ENCODE measurements around the gene VSIG8.
"Not testable (repeated sequence)": the region's sequence is repeated elsewhere in the genome, so short reads cannot be mapped to it uniquely, and the experiment has no call there.

Gene VSIG8, protein sequence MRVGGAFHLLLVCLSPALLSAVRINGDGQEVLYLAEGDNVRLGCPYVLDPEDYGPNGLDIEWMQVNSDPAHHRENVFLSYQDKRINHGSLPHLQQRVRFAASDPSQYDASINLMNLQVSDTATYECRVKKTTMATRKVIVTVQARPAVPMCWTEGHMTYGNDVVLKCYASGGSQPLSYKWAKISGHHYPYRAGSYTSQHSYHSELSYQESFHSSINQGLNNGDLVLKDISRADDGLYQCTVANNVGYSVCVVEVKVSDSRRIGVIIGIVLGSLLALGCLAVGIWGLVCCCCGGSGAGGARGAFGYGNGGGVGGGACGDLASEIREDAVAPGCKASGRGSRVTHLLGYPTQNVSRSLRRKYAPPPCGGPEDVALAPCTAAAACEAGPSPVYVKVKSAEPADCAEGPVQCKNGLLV

DNA sequence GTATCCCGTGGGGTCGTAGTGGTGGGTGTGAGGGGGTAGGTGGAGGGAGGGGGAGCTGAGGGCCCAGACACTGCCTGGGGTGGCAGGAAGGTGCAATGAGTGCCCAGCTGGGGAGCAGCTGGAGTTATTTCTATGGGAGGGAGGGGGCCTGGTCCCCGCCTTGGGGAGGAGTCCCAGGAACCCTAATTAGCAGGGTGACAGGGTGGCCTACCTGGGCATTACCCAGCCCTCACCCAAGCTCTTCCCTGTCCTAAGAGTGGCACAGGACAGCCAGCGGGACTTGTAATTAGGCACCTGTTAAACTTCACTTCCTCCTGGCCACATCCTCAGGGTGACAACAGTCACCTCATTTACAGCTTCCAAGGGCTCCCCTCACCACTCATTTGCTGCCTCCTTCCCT is at the start of gene VSIG8:
TSS of gene VSIG8 (minus strand) at position 101 of the 400 bp plus-strand sequence. CDS start 136 bp downstream, outside the sequence.
- in situ Hi-C loops (cut with MboI; ENCODE audit: low sequenced_read_pairs) = no loop called here

DNA sequence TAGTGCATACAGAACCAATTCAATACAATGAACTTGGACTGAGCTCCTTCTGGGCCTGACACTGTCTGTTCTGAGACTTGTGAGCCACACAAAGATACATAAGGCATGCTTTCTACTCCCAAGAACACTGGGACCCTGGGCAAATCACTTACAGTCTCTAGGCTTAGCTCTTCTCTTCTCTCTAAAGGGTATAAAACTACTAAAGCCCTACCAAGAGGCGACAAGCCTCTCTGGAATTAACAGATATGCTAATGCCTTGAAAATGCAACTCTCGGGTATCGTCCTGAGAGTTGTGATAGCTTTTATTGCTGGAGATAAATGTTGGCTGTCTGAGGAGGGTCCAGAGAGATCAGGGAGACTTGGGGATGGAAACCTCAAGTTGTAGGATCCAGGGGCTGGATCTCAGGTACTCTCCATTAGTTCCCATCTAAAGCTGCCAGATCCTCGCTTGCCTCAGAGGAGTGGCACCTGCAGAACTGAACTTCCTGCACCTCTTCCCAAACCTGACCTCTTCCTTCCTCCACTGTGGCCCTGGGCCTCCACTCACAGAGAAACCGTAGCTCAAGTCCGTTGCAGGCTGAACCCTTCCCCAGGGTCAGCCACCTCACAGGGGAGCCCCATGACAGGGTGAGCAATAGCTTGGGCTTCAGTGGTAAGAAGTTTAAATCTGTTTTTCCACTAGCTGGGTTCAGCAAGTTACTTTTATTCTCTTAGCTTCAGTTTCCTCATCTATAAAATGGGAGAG is 49.0 kb upstream of the VSIG8 start:
- in situ Hi-C loops (cut with MboI; ENCODE audit: low sequenced_read_pairs) = no loop called here

DNA sequence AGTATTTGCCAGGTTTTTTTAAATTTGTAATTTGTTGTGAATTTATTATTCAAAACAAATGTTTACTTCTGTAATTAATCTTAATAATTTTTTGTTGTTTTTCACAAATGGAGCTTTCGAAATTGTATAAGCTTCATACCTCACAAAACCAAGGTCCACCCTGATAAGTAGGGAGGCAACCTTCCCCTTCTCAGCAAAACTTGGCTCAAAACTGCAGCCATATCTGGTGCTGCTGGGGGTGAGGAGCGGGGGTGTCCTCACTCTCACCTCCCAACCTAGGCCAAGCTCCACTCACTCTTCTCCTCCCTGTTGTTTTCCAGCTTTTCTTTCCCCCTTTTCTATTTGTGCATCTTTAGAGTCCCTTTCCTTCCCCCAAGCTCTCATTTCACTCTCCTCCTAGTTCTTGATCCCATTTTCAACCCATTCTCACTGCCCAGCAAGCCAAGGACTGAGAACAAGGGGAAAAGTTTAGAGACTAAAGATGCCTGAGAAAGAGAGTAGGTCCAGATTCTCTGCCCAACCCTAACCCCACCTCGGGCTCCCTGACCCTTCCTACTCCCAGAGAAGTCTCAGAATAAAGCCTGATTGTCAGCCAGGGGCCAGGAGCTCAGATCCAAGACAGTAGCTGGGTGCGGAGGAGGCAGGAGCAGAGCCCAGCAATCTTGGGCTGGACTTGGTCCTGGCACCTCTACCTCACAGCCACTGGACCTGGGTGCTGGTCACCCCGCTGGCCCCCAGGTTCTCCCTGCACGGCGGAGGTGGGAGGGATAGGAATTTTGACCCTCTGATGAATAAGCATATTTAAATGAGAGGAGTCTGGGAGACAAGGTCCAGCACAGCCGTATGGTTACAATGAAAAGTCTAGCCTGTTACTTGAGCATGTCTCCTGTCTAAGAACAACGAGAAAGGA is 45.8 kb upstream of the VSIG8 start:
- in situ Hi-C loops (cut with MboI; ENCODE audit: low sequenced_read_pairs) = no loop called here

DNA sequence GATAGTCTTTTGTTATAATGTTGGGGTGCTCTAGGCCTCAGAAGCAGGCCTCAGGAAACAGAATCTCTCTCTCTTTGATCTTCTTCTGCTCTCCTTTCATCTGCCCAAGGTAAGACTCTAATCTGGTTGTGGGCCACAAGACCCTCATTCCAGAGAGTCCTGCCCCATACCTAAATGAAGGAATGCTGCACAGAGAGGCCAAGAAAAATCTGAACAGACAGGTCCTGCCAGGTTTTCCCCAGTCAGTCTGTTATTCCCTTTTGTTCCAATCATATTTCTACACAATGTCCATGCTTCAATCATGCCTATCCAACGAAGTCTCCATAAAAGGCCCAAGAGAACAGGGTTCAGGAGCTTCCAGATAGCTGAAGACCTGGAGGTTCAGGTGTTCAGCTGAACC is 44.5 kb upstream of the VSIG8 start:
- in situ Hi-C loops (cut with MboI; ENCODE audit: low sequenced_read_pairs) = no loop called here

DNA sequence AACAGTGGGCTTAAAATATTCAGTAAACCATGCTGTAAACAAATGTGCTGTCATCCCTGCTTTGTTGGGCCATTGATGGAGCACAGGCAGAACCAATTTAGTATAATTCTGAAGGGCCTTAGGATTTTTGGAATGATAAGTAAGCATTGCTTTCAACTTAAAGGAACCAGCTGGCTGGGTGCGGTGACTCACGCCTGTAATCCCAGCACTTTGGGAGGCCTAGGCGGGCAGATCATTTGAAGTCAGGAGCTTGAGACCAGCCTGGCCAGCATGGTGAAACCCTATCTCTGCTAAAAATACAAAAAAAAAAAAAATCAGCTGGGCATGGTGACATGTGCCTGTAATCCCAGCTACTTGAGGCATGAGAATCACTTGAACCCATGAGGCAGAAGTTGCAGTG is 41.6 kb upstream of the VSIG8 start:
- in situ Hi-C loops (cut with MboI; ENCODE audit: low sequenced_read_pairs) = not testable (repeated sequence)

DNA sequence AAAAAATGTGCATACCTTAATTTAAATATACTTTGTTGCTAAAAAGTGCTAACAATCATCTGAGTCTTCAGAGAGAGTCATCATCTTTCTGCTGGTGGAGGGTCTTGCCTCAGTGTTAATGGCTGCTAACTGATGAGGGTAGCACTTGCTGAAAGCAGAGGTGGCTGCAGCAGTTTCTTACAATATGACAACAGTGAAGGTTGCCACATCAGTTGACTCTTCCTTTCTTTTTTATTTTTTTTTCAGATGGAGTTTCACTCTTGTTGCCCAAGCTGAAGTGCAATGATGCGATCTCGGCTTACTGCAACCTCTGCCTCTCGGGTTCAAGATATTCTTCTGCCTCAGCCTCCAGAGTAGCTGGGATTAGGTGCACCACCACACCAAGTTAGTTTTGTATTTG is 40.1 kb upstream of the VSIG8 start:
- in situ Hi-C loops (cut with MboI; ENCODE audit: low sequenced_read_pairs) = no loop called here

DNA sequence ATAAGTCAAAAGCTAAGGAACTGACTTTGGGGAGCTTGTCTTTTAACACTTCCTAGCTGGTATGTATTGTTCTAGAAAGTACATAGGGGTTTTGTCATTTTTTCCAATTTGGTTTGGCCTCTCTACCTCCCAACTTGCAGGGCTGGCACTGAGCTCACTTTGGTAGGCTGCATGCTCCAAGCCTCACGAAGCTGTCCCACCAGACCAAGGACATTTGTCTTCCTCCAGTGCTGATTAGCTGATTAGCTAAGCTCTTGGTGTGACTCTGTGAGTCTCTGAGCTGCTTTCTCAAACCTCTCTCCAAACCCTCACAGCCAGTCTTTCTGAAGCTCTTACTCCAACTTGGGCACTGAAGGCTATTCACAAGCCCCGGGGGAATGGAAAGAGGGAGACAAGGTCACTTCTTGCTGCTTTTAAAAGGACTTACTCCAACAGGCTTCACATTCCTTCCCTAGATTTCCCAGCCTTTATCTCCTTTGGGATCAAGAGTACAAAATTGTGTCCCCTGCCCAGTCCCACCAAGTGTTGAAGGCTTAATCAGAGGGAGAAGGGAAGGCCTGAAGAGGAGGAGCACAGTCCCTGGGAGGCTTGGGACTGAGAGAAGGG is 38.4 kb upstream of the VSIG8 start:
- in situ Hi-C loops (cut with MboI; ENCODE audit: low sequenced_read_pairs) = no loop called here

DNA sequence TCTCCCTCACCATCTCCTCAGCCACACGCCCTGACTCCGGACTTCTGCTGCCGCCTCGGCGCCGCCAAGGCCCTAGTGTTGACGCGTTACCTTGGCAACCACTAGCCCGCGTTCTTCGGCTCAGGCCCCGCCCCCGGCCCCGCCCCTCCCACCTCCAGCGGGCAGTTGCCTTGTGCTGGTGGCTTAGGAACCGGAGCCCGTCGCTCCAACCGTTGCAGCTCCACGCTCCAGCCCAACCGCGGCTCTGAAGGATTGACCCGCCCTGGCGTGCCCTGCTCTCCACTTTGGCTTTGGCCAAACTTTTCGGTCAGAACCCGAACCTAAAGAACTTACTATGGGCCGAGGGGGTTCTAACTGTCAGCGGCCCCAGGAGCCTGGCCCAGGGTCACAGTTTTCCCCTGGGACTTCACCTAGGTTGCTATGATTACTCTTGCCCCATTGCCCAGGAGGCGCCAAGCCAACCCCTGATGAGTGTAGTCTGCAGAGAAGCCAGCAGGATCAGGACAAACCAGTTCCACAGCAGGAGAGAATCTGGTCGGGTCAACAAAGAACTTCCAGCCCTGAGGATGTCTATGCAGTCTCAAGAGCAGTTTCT is 37.7 kb upstream of the VSIG8 start, which contains the start of gene CFAP45:
TSS of gene CFAP45 (minus strand) at position 80 of the 595 bp plus-strand sequence. CDS start at position 13, 67 bp downstream.
- in situ Hi-C loops (cut with MboI; ENCODE audit: low sequenced_read_pairs) = no loop called here

DNA sequence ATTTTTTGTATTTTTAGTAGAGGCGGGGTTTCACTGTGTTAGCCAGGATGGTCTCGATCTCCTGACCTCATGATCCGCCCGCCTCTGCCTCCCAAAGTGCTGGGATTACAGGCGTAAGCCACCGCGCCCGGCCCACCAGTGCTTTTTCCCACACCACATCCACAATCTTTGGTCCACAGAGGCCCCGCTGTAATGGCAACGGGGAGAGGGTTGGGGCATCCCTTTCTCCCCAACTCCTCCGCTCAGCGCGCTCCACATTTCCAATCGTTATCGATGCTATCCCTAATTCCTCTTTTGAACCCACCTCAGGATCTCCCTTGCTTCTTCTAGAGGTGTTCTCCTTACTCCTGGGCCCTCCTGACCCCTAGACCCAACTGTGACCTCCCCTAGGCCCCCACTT is 37.2 kb upstream of the VSIG8 start:
- in situ Hi-C loops (cut with MboI; ENCODE audit: low sequenced_read_pairs) = not testable (repeated sequence)

DNA sequence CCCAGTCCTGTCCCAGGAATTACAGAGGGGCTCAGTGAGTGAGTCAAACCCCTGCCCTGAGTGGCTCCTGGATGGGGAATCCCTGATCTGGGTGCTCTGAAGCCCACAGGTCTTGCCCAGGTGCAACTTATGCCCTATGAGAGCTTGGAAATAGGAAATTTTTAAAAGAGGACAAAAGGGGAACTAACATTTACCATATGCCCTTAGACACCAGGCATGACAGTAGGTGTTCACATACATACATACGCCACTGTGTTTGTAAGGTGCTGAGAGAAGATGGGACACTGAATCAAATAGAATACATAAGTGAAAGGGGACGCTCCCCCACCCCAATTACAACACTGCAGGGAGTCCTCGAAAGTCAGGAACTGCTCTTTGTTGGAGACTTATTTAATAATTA is 36.1 kb upstream of the VSIG8 start:
- in situ Hi-C loops (cut with MboI; ENCODE audit: low sequenced_read_pairs) = no loop called here

DNA sequence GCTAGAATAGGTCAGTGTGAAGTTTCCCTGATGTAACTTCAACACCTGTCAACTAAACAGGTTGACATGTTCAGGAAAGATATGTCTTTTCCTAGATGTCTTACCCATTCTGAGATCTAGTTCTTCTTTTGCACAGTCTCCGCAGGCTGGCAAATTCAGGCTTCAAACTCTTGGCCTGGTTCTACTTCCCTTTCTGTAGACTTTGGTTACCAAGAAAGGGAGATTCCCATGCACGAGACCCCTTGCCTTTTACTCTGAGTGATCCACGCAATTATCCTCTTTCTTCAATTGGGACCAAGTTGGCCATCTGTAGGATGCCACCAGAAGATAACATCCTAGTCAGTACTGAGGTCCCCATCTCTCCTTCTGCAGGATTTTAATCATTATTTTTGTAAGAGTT is 35.5 kb upstream of the VSIG8 start:
- in situ Hi-C loops (cut with MboI; ENCODE audit: low sequenced_read_pairs) = no loop called here

DNA sequence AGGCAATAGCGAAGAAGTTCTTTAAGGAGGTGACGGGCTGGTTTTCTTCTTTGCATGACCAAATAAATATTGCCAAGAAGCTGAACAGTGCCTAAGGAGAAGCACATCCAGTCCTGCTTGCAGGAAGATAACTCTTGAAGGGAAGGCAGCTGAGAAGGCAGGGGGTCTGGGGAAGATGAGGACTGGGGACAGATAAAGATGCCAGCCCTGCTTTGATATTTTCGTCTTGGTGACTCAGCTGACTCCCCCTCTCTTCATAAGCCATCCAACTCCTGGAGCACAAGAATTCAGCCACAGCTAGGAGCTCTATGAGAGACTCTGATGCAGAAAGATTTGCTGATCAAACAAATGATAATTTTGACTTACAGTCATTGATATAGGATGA is 34.1 kb upstream of the VSIG8 start:
- in situ Hi-C loops (cut with MboI; ENCODE audit: low sequenced_read_pairs) = no loop called here

DNA sequence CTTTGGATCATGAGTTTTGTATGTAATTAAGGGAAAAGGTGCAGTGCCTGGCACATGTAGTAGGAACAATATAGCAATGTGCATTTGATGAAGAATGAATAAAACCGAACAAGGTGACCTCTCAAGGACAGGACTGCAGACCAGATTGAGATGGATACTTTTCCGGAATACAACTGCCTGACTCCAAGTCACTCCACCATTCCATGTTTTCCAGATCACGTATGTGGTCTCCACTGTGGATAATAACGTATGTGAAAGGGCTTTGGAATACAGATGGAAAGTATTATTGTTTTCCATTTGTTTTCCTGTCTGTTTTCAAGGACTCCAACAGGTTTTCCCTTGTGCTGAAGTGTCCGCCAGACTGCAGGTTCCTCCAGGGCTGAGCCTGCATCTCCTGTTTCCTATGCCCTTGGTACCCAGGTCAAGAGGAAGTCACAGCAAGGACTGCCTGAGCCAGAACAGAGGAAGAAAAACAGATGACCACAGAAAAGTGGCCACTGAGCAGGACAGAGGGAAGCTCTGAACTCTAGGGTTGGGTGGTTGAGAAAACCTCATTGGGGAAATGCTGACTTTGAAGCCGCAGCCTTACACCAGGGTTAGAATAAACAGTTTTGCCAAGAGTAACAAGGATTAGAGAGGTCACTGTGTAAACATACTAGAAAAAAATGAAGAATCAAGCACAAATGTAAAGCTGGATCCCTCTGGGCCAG is 33.5 kb upstream of the VSIG8 start:
- in situ Hi-C loops (cut with MboI; ENCODE audit: low sequenced_read_pairs) = no loop called here

DNA sequence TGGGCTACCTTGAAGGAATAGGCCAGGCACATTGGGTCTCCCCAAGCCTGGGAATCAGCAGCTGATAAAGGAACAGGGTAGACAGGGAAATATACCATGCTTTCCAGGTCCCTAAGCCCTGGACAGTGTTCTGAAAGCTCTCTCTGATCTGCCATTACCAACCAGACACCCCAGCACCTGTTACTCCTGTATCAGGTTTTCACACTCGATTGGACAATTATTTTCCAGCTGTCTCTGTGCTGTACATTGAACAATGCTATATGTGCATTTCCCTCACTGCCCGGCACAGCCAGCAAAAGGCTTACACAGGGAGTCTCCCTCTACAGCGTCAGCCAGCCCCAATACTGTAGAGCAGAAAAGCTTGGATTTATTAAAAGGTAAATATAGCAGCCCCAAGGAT is 32.8 kb upstream of the VSIG8 start:
- in situ Hi-C loops (cut with MboI; ENCODE audit: low sequenced_read_pairs) = no loop called here

DNA sequence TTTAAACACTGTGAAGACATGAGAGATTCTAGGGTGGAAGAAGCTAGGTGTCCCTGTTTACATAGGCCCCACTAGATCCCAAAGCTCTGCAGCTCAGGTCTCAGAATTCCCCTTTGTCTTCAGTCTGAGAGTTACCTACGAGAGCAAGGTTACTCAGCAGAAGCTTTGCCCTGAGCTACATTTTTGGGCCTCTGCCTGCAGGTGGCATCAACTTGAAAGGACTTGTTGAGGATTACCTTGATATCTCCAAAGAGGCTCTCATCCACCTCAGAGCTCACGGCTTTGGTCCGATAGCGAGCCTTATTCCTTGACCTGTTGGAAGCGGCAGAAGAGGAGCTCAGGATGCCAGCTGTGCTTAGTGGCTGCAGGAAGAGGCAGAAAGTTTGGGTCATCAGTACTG is 30.5 kb upstream of the VSIG8 start:
- in situ Hi-C loops (cut with MboI; ENCODE audit: low sequenced_read_pairs) = no loop called here

DNA sequence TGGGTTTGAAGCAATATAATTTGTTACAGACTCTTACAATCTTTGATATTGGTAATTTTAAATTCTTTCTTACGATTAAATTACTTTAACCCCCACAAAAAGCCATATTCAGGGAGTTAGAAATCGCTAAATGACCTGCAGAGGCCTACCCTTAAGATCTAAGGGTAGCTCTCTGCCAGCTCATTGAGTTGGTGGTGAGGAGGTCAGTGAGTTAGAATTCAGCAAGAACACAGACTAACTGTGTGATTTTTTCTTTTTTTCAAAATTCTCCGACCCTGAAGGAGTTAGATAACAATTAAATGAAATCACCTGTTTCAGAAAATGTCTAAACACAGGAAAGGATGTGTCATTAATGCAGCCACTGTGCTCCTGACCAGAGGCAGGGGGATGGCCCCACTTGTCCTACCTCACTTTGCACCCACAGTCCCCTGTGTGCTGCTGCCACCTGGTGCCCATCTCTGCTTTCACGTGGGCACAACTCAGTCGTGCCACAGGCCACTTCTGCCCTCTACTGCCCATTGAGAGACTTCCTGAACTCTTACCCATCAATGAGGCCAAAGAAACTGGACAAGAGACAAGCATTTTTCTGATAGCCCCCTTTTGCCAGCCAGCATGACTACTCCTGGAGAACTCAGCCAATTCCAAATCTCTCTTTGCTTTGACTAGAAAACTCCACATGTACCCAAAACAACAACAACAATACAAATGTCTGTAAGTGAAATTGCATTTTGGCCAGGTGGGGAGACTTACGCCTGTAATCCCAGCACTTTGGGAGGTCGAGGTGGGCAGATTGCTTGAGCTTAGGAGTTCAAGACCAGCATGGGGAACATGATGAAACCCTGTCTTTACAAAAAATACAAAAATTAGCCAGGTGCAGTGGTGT is 29.1 kb upstream of the VSIG8 start:
- in situ Hi-C loops (cut with MboI; ENCODE audit: low sequenced_read_pairs) = no loop called here

DNA sequence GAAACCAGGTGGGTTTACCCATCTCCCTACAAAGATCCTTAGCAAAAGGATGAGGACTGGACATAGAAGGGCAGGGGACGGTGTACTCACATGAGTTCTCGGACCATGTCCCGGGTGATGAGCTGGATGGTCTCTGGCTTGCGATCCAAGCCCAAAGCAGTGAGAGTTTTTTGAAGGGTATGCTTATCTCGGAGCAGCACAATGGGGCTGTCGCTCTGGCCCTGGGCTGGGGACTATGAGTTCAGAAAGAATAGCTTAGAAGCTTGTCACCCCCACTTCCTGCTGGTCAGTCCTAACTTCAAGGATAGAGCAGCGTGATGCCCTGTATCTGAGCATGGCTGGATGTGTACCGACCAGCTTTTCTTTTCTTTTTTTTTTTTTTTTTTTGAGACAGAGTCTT is 27.9 kb upstream of the VSIG8 start:
- in situ Hi-C loops (cut with MboI; ENCODE audit: low sequenced_read_pairs) = no loop called here

DNA sequence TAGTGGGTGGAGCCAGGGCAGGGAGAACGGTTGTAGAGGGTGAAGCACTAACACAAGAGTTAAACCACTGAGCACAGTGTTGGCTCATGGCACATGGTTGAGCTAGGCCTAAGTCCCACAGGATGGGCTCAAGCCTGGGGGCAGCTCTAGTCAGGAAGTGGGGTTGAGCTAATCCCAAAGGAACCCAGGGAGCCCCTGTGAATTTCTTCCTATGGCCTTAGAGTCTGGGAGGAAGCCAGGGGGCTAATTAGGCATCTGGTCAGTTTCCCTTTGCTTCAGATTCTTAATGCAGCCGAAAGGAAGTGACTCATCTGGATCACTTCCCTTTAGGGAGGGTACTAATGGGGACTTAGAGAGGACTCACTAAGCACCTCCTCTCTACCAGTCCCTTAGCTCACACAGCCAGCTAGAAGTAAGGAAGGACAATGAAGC is 27.4 kb upstream of the VSIG8 start:
- in situ Hi-C loops (cut with MboI; ENCODE audit: low sequenced_read_pairs) = loop anchor here (5.0 kb wide), 1 partner anchor 93 kb away; no protein-coding TSS in a partner anchor

DNA sequence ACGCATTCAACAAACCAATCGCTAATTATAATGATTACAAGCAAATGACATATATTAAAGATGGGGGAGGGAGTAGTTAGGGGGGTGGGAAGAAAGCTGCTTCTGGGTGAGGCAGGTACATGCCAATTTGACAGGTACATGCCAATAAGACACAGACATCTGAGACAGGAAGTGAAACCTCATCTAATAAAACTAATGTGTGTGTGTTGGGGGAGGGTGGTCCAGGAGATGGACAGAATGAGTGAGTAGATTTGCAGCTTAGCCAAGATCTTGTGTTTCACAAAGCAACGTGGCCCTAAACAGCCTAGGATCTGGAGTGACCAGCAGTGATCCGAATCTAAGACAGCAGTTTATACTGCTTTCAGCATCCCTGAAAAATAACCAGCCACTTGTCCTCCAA is 26.7 kb upstream of the VSIG8 start:
- in situ Hi-C loops (cut with MboI; ENCODE audit: low sequenced_read_pairs) = loop anchor here (5.0 kb wide), 1 partner anchor 92 kb away; no protein-coding TSS in a partner anchor
